HG02623 (cell line): ENCODE results near the gene HMGCS1.
A peak's percentile ranks its signal among the peaks of the same experiment; 100 is the strongest.
"Not testable (repeated sequence)": the region's sequence is repeated elsewhere in the genome, so short reads cannot be mapped to it uniquely, and the experiment has no call there.

Source experiments
- ATAC-seq: cut with Tn5 transposase; IDR thresholded peaks from one replicate; pipeline ENCODE4 v1.9.1; 2021; ENCODE audit warnings: moderate library complexity; ENCODE audit not compliant: unreplicated experiment

Gene HMGCS1

GRCh38 chr5:43274435-43275114, 38.6 kb downstream of the HMGCS1 start:
- ATAC-seq: no peak

DNA sequence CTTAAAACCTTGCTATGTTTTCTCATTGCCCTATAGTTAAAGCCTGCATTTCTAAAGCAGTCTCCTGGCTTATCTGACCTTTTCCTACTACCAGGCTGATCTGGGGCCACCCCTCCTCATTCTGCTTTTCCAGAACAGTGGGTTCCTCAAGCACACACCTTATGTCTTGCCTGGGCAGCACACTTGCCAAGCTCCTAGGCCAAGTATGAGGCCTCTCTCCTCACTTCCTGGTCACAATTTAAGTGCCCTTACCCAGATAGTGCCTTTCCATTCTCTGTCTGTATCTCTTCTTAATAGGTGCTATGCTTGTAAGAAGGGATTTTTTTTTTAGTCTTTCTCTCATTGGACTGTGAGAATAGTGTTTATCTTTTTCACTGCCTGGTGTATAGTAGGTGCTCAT, 39.7 kb downstream of the HMGCS1 start:
- no peak for ATAC-seq

DNA sequence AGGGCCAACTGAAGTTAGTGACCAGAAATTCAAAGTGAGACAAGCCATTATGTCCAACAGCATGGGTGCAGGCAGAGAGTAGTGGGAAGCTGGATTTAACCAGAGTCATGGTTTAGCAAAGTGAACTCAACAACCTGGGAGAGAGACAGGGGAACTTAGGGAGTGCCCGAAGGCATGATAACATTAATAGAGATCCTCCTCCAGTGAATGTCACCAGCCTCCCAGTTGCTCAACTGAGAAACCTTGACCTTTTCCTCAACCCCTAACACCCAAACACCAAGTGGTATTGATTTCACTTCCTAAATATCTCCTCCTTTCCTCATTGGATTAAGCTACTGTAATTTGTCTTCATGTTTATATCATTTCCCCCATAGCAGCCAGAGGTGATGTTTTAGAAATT, 42.6 kb downstream of the HMGCS1 start:
- no peak for ATAC-seq

GRCh38 chr5:43268188-43268820, 44.9 kb downstream of the HMGCS1 start:
- peak; percentile 70 for ATAC-seq

DNA sequence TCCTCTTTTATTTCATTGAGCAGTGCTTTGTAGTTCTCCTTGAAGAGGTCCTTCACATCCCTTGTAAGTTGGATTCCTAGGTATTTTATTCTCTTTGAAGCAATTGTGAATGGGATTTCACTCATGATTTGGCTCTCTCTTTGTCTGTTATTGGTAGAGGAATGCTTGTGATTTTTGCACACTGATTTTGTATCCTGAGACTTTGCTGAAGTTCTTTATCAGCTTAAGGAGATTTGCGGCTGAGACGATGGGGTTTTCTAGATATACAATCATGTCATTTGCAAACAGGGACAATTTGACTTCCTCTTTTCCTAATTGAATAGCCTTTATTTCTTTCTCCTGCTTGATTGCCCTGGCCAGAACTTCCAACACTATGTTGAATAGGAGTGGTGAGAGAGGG, 50.9 kb downstream of the HMGCS1 start:
- not testable (repeated sequence) for ATAC-seq

DNA sequence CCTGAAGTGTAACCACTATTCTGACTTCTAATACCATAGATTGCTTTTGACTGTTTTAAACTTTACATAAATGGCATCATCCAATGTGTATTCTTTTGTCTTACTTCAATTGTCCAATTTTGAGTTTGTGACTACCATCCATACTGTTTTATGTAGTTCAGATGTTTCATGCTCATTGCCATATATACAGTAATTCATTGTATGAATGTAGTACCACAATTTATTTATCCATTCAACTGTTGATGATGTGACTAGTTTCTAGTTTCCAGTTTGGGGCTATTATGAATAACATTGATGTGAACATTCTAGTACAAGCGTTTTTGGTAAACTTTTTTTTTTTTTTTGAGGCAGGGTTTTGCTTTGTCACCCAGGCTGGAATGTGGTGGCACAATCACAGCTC, 55.1 kb downstream of the HMGCS1 start:
- no peak for ATAC-seq

DNA sequence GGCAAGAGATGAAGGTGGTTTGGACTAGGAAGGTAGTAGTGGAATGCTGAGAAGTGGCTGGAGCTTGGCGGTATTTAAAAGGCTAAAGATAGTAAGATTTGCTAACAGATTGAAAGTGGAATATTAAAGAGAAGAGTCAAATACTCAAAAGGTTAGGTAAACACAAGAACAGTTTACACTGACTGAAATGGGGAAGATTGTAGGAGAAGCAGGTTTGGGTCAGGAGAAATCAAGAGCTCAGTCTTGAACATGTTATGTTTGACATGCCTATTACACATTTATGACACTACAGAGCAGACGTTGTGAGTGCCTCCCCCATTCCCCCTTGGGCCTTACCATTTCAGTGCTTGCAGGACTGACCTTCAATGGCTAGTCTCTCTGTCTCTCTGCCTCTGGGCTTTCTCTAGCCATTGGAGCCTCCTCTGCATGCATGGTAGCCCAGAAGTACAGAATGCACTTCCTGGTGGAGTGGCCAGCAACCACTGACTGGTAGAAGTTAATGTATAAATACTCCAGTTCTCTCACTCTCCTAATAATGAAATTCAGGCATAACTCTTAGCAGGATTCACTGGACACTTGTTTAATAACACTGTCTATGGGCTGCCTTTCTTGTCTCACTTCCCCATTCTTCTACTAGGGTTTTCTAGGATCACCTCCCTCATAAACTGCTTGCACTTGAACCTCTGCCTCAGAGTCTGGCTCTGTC, 56.8 kb downstream of the HMGCS1 start:
- ATAC-seq: no peak

- no peak for ATAC-seq
Measured at GRCh38 chr5:43255704-43256103, 57.5 kb downstream of the HMGCS1 start.

DNA sequence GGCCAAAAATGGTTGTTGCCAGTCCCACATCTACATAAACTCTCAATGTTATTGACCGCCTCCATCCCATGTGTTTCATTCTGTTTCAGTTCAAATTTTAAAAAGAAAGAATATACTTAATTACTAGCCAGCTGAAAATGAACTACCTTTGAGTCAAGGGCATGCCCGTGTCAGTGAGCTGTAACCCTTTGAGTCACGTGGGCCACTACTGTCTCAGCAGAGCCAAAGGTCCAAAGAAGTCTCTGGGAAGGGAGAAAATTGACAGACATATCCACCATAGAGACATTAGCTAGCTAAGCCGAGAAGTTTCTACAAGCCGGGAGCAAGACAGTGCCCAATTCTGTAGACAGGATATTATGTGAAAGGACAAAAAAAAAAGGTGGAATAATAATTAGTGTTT, 61.5 kb downstream of the HMGCS1 start:
- ATAC-seq: no peak

DNA sequence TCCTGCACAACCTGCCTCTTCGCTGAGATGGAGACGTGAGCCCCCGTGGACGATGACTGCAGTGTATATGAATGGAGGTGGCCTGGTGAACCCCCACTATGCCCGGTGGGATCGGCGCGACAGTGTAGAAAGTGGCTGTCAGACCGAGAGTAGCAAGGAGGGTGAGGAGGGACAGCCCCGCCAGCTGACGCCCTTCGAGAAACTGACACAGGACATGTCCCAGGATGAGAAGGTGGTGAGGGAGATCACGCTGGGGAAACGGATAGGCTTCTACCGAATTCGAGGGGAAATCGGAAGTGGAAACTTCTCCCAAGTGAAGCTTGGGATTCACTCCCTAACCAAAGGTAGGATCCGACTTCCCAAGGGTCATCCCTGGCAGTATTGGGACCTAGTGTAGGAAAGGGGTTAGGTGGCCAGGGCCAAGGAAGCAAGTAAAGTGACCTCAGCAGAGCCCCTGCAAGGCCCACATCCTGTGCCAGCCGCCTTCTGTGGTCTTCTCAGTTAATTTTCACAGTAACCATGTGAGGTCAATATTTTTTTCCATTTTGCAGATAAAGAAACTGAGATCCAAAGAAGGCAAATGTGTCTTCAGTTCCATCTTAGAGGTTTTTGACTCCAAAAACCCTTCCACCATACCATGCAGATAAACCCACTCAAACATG, 67.4 kb downstream of the HMGCS1 start:
- ATAC-seq: no peak

DNA sequence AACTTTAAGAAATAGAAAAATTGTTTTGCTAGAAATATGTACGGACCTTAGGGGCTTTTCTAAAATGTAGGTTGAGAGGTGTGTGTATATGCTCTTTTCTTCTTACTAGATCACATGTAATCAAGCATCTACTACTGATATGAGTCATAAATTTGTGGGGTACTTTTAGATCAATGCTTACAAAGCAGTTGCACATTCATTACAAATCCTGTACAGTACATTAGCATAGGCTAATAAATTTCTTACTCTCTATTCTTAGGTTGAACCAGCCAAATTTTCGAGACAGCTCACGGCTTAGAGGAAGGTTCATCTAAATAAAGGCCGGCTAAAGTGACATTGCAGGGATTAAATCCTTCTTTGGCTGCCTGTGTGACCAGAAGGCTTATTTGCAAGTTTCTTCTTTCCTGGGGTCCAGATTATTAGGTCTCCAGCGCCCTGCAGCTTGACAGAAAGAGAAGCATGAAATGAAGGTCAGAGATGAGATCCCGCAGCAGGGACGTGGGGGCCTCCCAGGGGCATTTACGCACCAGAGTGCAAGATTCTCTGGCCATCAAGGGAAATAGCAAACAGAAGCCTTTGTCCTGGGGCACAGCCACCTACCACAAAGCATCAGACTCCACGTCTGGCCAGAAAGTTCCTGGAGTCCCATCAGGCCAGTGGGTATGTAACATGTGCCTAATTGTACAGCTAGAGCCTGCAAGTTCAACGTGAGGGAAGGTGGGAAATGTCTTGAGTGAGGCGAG, 68.2 kb downstream of the HMGCS1 start:
- peak; percentile 63 for ATAC-seq

GRCh38 chr5:43243270-43243669, 69.9 kb downstream of the HMGCS1 start:
- no peak for ATAC-seq

DNA sequence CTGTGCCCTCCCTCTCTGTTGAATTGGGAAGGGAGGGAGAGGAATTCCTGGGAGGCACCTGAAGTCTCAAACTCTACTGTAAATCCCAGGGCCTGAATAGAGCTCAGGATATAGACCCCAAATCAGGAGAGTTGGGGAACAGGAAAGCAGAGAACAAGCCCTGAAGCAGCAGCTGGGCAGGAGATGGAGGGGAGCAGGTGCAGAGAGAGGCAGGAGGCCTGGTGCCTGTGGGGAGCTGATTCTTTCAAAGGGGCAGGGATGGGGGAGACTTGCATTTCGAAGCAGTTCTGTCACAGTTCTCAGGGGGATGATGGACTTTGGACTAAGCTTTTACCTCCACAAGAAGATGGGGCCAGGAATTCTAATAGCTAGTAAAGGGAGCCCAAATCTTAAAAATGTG, 71.0 kb downstream of the HMGCS1 start:
- ATAC-seq: no peak
